GM12878 (cell line): ENCODE data around the gene ADAMTS2. TPM values are rescaled to one million over a fixed set of nuclear protein-coding genes. Genes with fewer than 3 reads are reported as not detected.

Experiments
- ATAC-seq: fragments of 200-7000 bp; cut with Tn5 transposase; 3 replicates; pipeline ENCODE4 v1.9.1; 2020; ENCODE audit warnings: mild to moderate bottlenecking, moderate library complexity
- BruUV-seq: library from RNA; stranded (reverse); fragments of 400-500 nt; replicated peaks from 2 replicates; lab custom pipeline; 2021; lab: Mats Ljungman, UMichigan
- CTCF ChIA-PET: fragments of 300-600 bp; sonication (Branson Sonifier 250); formaldehyde crosslinking; extraction: SDS; loops from one replicate; lab custom pipeline; 2021; ENCODE audit warnings: inconsistent platforms; lab: Yijun Ruan, JAX
- POLR2A ChIA-PET: fragments of 350-600 bp; formaldehyde crosslinking; extraction: SDS; loops from one replicate; lab custom pipeline; 2021; ENCODE audit warnings: inconsistent platforms; lab: Charles Lee
- RAD21 ChIA-PET: fragments of 300-600 bp; sonication (Branson Sonifier 250); formaldehyde crosslinking; loops from one replicate; lab custom pipeline; 2023; ENCODE audit warnings: antibody characterized with exemption; ENCODE audit not compliant: unreplicated experiment; lab: Charles Lee
- SMC1A ChIA-PET: fragments of 300-600 bp; sonication (Branson Sonifier 250); formaldehyde crosslinking; loops from one replicate; lab custom pipeline; 2023; ENCODE audit not compliant: unreplicated experiment, uncharacterized antibody; lab: Charles Lee
- DNase-seq: peaks from one replicate; pipeline ENCODE4 v3.0.0-alpha.2; 2011; ENCODE audit warnings: low read depth, low spot score
- FAIRE-seq: peaks from 3 replicates; lab custom pipeline; 2011; peaks lifted over from hg19 to GRCh38; lab: Jason Lieb, UNC
- H2AFZ ChIP-seq: 2 replicates; pipeline ENCODE4 v1.6.0; 2011; ENCODE audit warnings: low read depth, low read length, control low read depth; ENCODE audit not compliant: control insufficient read depth
- H3K27ac ChIP-seq: 2 replicates; pipeline ENCODE4 v1.5.1; 2011; ENCODE audit warnings: control low read depth; ENCODE audit not compliant: control insufficient read depth, insufficient read depth
- H3K27me3 ChIP-seq, 2 experiments: replicated peaks in 1 of 2; 2 replicates each; pipeline versions ENCODE4 v1.6.0 to v1.6.1; 2011; ENCODE audit warnings: low read length in 1 of 2; ENCODE audit not compliant: control insufficient read depth in 2 of 2, insufficient read depth in 2 of 2
- H3K36me3 ChIP-seq, 2 experiments: 2 replicates each; pipeline ENCODE4 v1.5.1; 2011; ENCODE audit warnings: low read length in 1 of 2; ENCODE audit not compliant: control insufficient read depth in 2 of 2, insufficient read depth in 2 of 2
- H3K4me1 ChIP-seq: 2 replicates; pipeline ENCODE4 v1.6.1; 2011; ENCODE audit warnings: mild to moderate bottlenecking, low read length, moderate library complexity, mixed read lengths; ENCODE audit not compliant: control insufficient read depth, insufficient read depth
- H3K4me2 ChIP-seq: 2 replicates; pipeline ENCODE4 v1.6.0; 2011; ENCODE audit warnings: control low read depth; ENCODE audit not compliant: control insufficient read depth, insufficient read depth
- H3K4me3 ChIP-seq: fragments of 200-600 bp; sonication (generic); 2 replicates; pipeline ENCODE4 v1.5.1; 2016
- H3K79me2 ChIP-seq: 2 replicates; pipeline ENCODE4 v1.6.0; 2011; ENCODE audit warnings: low read length; ENCODE audit not compliant: control insufficient read depth, insufficient read depth
- H3K9ac ChIP-seq: 2 replicates; pipeline ENCODE4 v1.8.0; 2011; ENCODE audit warnings: low read length, control low read depth, mixed read lengths; ENCODE audit not compliant: control insufficient read depth, insufficient read depth
- H3K9me3 ChIP-seq: replicated peaks from 3 replicates; pipeline ENCODE4 v1.5.1; 2011; ENCODE audit warnings: mild to moderate bottlenecking, low read length; ENCODE audit not compliant: control insufficient read depth, insufficient read depth
- H4K20me1 ChIP-seq: 2 replicates; pipeline ENCODE4 v1.6.0; 2011; ENCODE audit not compliant: control insufficient read depth, insufficient read depth
- BACH1 ChIP-seq: fragments of 450-650 bp; IDR thresholded peaks from 2 replicates; pipeline ENCODE4 v1.6.1; 2017; ENCODE audit warnings: mild to moderate bottlenecking, borderline replicate concordance
- BHLHE40 ChIP-seq, 2 experiments: fragments of 450-650 bp in 1 of 2; IDR thresholded peaks; 2 replicates each; pipeline ENCODE4 v1.6.1; 2011 to 2017; ENCODE audit warnings: low read depth in 2 of 2, borderline replicate concordance in 1 of 2, improper control_type of control experiment in 1 of 2, low read length in 1 of 2, mild to moderate bottlenecking in 1 of 2
- CHD1 ChIP-seq: IDR thresholded peaks from 2 replicates; pipeline ENCODE4 v1.6.1; 2012; ENCODE audit warnings: low read depth, low read length, improper control_type of control experiment
- GABPA ChIP-seq: IDR thresholded peaks from 2 replicates; pipeline ENCODE4 v1.6.1; 2014; ENCODE audit warnings: antibody characterized with exemption, low read depth, mild to moderate bottlenecking, inconsistent platforms
- IRF4 ChIP-seq: IDR thresholded peaks from 2 replicates; pipeline ENCODE4 v1.6.1; 2011; ENCODE audit warnings: low read depth, low read length
- MTA2 ChIP-seq: fragments of 450-650 bp; IDR thresholded peaks from 2 replicates; pipeline ENCODE4 v1.6.1; 2016; ENCODE audit warnings: low read depth, mild to moderate bottlenecking, moderate library complexity
- NR2C2 ChIP-seq: IDR thresholded peaks from 2 replicates; pipeline ENCODE4 v1.6.1; 2011; ENCODE audit warnings: borderline replicate concordance, low read depth; ENCODE audit not compliant: control insufficient read depth, insufficient read length
- PAX5 ChIP-seq: IDR thresholded peaks from 2 replicates; pipeline ENCODE4 v1.6.1; 2011; ENCODE audit warnings: low read depth, low read length, borderline replicate concordance
- SIX5 ChIP-seq: IDR thresholded peaks from 2 replicates; pipeline ENCODE4 v1.6.1; 2011; ENCODE audit warnings: mild to moderate bottlenecking, low read depth, low read length, moderate library complexity; ENCODE audit not compliant: severe bottlenecking
- SP1 ChIP-seq: IDR thresholded peaks from one replicate; pipeline ENCODE4 v1.6.1; 2011; ENCODE audit warnings: low read depth, low read length
- TBL1XR1 ChIP-seq: IDR thresholded peaks from 2 replicates; pipeline ENCODE4 v1.6.1; 2012; ENCODE audit warnings: low read depth, low read length, improper control_type of control experiment
- ZNF207 ChIP-seq: fragments of 450-650 bp; IDR thresholded peaks from 2 replicates; pipeline ENCODE4 v1.6.1; 2014; ENCODE audit warnings: antibody characterized with exemption, mild to moderate bottlenecking, borderline replicate concordance
- ZNF622 ChIP-seq: fragments of 450-650 bp; IDR thresholded peaks from 2 replicates; pipeline ENCODE4 v1.6.1; 2017; ENCODE audit warnings: mild to moderate bottlenecking, inconsistent platforms
- WGBS: methylation state at CpG from one replicate; pipeline ENCODE4 v1.1.6; 2016; ENCODE audit warnings: low lambda C conversion rate; ENCODE audit not compliant: insufficient replicate concordance, insufficient coverage; ENCODE audit errors: missing lambda C conversion rate; 5-methylcytosine and 5-hydroxymethylcytosine counted together
- in situ Hi-C: fragments of 300-500 bp; cut with MboI; formaldehyde crosslinking; loops from 9 replicates; pipeline ENCODE4 v1.14.3; 2018; ENCODE audit warnings: mixed read lengths
- intact Hi-C: fragments of 100-400 bp; cut with micrococcal nuclease; formaldehyde crosslinking; loops from one replicate; pipeline ENCODE4 v1.14.2; 2022; ENCODE audit not compliant: unreplicated experiment
- polyA plus RNA-seq, 11 experiments: library from polyadenylated mRNA; depleted of rRNA in 4 of 11; unstranded in 6 of 11; stranded (reverse) in 5 of 11; fragments of >200 nt; fragmentation: Nextera tagmentation in 4 of 11; fragmentation: Illumina TruSeq in 1 of 11; extraction: Ambion mirVana in 4 of 11; extraction: Trizol in 1 of 11; gene quantifications; 1 replicate in 1 of 11; 2 replicates in 10 of 11; pipeline versions ENCODE4 v1.2.1 to v1.2.3, GENCODE V29; 2011 to 2016; ENCODE audit warnings: inconsistent platforms in 2 of 11, missing spikeins in 2 of 11, low read depth in 1 of 11
- total RNA-seq, 4 experiments: library from RNA; depleted of rRNA in 3 of 4; stranded (reverse); fragments of >200 nt in 3 of 4; fragmentation: Illumina TruSeq in 1 of 4; extraction: Trizol in 1 of 4; gene quantifications; 2 replicates each; pipeline versions ENCODE4 v1.2.1 to v1.2.3, GENCODE V29; 2013 to 2021
- TF ChIP-seq, protein P1 (sequence below): IDR thresholded peaks from 2 replicates; pipeline ENCODE4 v1.6.1; 2012; ENCODE audit warnings: low read depth, low read length, improper control_type of control experiment
- TF ChIP-seq, protein P2 (sequence below): fragments of 450-650 bp; formaldehyde crosslinking; IDR thresholded peaks from 2 replicates; pipeline ENCODE4 v1.4.0; 2020; ENCODE audit warnings: mild to moderate bottlenecking, moderate library complexity

Gene ADAMTS2
- total and polyA plus RNA-seq, 10 of the 15 experiments (the other 5 are each of a cell fraction or from before 2014, with no cell fraction given) = 0.03 to 0.05 TPM; not detected in 8

DNA sequence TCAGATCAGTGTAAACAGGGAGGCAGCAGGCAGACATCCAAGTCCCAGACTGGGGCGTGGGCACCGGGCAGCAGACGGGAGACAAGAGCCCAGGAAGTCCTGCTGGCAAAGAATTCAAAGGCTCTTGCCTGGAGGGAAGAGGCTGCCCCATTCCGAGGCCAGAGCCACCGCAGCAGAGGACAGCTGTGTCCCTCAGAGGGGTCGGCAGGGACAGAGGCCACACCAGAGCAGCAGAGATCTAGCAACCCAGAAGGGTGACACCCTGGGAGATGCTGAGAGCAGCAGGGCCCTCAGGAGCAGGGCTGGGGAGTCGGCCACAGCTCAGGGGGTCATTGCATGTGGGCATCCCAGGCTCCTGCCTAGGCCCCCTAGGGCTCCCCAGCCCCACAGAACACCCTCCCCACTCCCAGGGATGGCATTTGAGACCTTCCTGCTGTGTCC, 29.1 kb downstream of the ADAMTS2 start:
- Histone ChIP-seq H3K4me2 (no peak overlapping the region), H3K4me3 (no peak overlapping the region), H4K20me1 (no peaks in the 10 kb centered on the region), H3K9me3 (no peaks in the 10 kb centered on the region; the same call in 2 of the 3 replicates), H3K79me2 (no peaks in the 10 kb centered on the region), H3K36me3 (no peaks in the 10 kb centered on the region), H3K9ac (no peak overlapping the region), H3K27me3 (no peaks in the 10 kb centered on the region), H3K4me1 (no peaks in the 10 kb centered on the region), H2AFZ (no peak overlapping the region), H3K27ac (no peak overlapping the region)
- ChIA-PET POLR2A (no interaction called here), RAD21 (no interaction called here), CTCF (no interaction called here), SMC1A (no interaction called here)
- no peak for FAIRE-seq
- no TSS peak for BruUV-seq
- no peak for ATAC-seq
- no peak for TF ChIP-seq ZNF207
- TF ChIP-seq, protein P1, sequence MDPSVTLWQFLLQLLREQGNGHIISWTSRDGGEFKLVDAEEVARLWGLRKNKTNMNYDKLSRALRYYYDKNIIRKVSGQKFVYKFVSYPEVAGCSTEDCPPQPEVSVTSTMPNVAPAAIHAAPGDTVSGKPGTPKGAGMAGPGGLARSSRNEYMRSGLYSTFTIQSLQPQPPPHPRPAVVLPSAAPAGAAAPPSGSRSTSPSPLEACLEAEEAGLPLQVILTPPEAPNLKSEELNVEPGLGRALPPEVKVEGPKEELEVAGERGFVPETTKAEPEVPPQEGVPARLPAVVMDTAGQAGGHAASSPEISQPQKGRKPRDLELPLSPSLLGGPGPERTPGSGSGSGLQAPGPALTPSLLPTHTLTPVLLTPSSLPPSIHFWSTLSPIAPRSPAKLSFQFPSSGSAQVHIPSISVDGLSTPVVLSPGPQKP = no peak
- TF ChIP-seq NR2C2 = no peak
- TF ChIP-seq BACH1 = no peak
- TF ChIP-seq MTA2 = no peak
- TF ChIP-seq TBL1XR1 = no peak
- WGBS = 4% methylated on average over 7 of the region's 7 CpGs
- intact Hi-C loops (no loop called here), in situ Hi-C loops (no loop called here)
- no peak for DNase-seq

DNA sequence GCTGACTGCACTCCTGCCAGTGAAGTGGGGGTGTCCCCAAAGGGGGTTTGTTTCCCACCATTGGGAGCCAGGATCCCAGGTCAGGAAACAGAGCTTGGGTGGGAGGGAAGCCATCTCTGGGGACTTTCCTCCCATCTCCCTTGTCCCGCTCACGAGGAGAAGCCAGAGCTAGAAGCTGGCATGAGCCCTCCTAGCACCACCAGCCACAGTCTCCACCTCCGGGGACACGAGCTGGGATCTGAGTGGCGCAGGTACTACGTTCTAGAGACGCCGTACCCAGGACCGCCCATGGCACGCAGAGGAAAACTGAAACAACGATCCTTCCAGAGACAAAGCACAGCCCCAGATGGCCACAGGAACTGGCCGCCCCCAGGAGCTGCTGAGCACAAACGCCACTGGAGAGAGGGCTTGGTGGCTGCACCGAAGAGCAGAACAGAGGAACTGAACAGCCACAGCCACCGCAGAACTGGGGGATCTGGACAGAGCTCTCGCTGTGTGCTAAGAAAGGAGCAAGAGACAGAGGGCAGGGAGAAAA, 29.8 kb downstream of the ADAMTS2 start:
- FAIRE-seq (no peak), ATAC-seq (no peak), DNase-seq (no peak)
- Histone ChIP-seq H3K4me3 (no peak overlapping the region), H3K9me3 (no peaks in the 10 kb centered on the region; the same call in 2 of the 3 replicates), H3K27ac (no peak overlapping the region), H4K20me1 (no peaks in the 10 kb centered on the region), H3K9ac (no peak overlapping the region), H3K36me3 (no peaks in the 10 kb centered on the region), H3K4me2 (no peak overlapping the region), H3K79me2 (no peaks in the 10 kb centered on the region), H3K4me1 (no peaks in the 10 kb centered on the region), H3K27me3 (no peaks in the 10 kb centered on the region), H2AFZ (no peak overlapping the region)
- WGBS = 47% methylated on average over 16 of the region's 16 CpGs
- ChIA-PET POLR2A (no interaction called here), SMC1A (no interaction called here), CTCF (no interaction called here), RAD21 (no interaction called here)
- in situ Hi-C loops (no loop called here), intact Hi-C loops (no loop called here)
- BruUV-seq = no TSS peak
- TF ChIP-seq IRF4 (no peak), SP1 (no peak), BHLHE40 (IDR thresholded peaks at IDR 0.05; ENCODE audit: borderline replicate concordance in 1 of 2, low read depth in 2 of 2, low read length in 1 of 2) (no peak), ZNF622 (no peak), CHD1 (no peak), SIX5 (no peak), GABPA (no peak), PAX5 (no peak)
- TF ChIP-seq, protein P2, sequence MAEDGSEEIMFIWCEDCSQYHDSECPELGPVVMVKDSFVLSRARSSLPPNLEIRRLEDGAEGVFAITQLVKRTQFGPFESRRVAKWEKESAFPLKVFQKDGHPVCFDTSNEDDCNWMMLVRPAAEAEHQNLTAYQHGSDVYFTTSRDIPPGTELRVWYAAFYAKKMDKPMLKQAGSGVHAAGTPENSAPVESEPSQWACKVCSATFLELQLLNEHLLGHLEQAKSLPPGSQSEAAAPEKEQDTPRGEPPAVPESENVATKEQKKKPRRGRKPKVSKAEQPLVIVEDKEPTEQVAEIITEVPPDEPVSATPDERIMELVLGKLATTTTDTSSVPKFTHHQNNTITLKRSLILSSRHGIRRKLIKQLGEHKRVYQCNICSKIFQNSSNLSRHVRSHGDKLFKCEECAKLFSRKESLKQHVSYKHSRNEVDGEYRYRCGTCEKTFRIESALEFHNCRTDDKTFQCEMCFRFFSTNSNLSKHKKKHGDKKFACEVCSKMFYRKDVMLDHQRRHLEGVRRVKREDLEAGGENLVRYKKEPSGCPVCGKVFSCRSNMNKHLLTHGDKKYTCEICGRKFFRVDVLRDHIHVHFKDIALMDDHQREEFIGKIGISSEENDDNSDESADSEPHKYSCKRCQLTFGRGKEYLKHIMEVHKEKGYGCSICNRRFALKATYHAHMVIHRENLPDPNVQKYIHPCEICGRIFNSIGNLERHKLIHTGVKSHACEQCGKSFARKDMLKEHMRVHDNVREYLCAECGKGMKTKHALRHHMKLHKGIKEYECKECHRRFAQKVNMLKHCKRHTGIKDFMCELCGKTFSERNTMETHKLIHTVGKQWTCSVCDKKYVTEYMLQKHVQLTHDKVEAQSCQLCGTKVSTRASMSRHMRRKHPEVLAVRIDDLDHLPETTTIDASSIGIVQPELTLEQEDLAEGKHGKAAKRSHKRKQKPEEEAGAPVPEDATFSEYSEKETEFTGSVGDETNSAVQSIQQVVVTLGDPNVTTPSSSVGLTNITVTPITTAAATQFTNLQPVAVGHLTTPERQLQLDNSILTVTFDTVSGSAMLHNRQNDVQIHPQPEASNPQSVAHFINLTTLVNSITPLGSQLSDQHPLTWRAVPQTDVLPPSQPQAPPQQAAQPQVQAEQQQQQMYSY (CRISPR knock-in tag) = no peak
